ENCODE results near the gene C9orf50.

GRCh38 chr9:129654554-129655040, 33.7 kb upstream of the C9orf50 start:
- TF ChIP-seq, protein P1, sequence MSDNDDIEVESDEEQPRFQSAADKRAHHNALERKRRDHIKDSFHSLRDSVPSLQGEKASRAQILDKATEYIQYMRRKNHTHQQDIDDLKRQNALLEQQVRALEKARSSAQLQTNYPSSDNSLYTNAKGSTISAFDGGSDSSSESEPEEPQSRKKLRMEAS (IDR thresholded peaks at IDR 0.05) = no peak
- TF ChIP-seq, protein P2, sequence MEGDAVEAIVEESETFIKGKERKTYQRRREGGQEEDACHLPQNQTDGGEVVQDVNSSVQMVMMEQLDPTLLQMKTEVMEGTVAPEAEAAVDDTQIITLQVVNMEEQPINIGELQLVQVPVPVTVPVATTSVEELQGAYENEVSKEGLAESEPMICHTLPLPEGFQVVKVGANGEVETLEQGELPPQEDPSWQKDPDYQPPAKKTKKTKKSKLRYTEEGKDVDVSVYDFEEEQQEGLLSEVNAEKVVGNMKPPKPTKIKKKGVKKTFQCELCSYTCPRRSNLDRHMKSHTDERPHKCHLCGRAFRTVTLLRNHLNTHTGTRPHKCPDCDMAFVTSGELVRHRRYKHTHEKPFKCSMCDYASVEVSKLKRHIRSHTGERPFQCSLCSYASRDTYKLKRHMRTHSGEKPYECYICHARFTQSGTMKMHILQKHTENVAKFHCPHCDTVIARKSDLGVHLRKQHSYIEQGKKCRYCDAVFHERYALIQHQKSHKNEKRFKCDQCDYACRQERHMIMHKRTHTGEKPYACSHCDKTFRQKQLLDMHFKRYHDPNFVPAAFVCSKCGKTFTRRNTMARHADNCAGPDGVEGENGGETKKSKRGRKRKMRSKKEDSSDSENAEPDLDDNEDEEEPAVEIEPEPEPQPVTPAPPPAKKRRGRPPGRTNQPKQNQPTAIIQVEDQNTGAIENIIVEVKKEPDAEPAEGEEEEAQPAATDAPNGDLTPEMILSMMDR (IDR thresholded peaks at IDR 0.05) = no peak
- no peak for TF ChIP-seq JUNB (IDR thresholded peaks at IDR 0.05)
- TF ChIP-seq SMC3 (IDR thresholded peaks at IDR 0.05) = no peak
- no peak for TF ChIP-seq CHD4 (IDR thresholded peaks at IDR 0.05; ENCODE audit: borderline replicate concordance)

All from A549 (cell line).